GM12873 (cell line): Measurements from ENCODE around the gene NUP50.

Experiments
- CTCF ChIP-seq: IDR thresholded peaks from 2 replicates; pipeline ENCODE4 v1.5.1; 2012; ENCODE audit warnings: low read depth, mild to moderate bottlenecking, moderate library complexity, low read length, control low read depth; ENCODE audit not compliant: insufficient read depth; ENCODE audit errors: missing control alignments

The NUP50 gene

GRCh38 chr22:45218976-45219375 lies 55.3 kb downstream of the NUP50 start:
- no peak for TF ChIP-seq CTCF

GRCh38 chr22:45221201-45221600 lies 57.5 kb downstream of the NUP50 start:
- TF ChIP-seq CTCF, result no peak

- no peak for TF ChIP-seq CTCF
Observed at GRCh38 chr22:45223304-45224117, 59.8 kb downstream of the NUP50 start.

- no peak for TF ChIP-seq CTCF
Observed at GRCh38 chr22:45224331-45224730, 60.6 kb downstream of the NUP50 start.

GRCh38 chr22:45224988-45225731 lies 61.4 kb downstream of the NUP50 start:
- TF ChIP-seq CTCF, result no peak

- TF ChIP-seq CTCF, result no peak
Observed at GRCh38 chr22:45225732-45226502, 62.2 kb downstream of the NUP50 start.
